HUES48 (cell line): ENCODE measurements around the gene FASTKD3.

Experiments
- H3K27ac ChIP-seq: one replicate; pipeline ENCODE4 v1.7.0; 2013; ENCODE audit warnings: low read depth, low read length, inconsistent platforms
- H3K27me3 ChIP-seq: 2 replicates; pipeline ENCODE4 v1.6.1; 2013; ENCODE audit warnings: mild to moderate bottlenecking, low read length; ENCODE audit not compliant: control insufficient read depth, insufficient read depth
- H3K36me3 ChIP-seq: 2 replicates; pipeline ENCODE4 v1.6.1; 2013; ENCODE audit warnings: low read length; ENCODE audit not compliant: control insufficient read depth, insufficient read depth
- H3K4me1 ChIP-seq: 2 replicates; pipeline ENCODE4 v1.6.1; 2013; ENCODE audit warnings: mild to moderate bottlenecking, low read length; ENCODE audit not compliant: control insufficient read depth, insufficient read depth
- H3K4me3 ChIP-seq: 2 replicates; pipeline ENCODE4 v1.5.1; 2013; ENCODE audit warnings: mild to moderate bottlenecking, low read depth, low read length
- H3K9ac ChIP-seq: 2 replicates; pipeline ENCODE4 v1.6.1; 2013; ENCODE audit warnings: mild to moderate bottlenecking, low read depth, low read length, moderate library complexity
- H3K9me3 ChIP-seq: 2 replicates; pipeline ENCODE4 v1.6.1; 2013; ENCODE audit warnings: low read length; ENCODE audit not compliant: control insufficient read depth, insufficient read depth

Gene FASTKD3

DNA sequence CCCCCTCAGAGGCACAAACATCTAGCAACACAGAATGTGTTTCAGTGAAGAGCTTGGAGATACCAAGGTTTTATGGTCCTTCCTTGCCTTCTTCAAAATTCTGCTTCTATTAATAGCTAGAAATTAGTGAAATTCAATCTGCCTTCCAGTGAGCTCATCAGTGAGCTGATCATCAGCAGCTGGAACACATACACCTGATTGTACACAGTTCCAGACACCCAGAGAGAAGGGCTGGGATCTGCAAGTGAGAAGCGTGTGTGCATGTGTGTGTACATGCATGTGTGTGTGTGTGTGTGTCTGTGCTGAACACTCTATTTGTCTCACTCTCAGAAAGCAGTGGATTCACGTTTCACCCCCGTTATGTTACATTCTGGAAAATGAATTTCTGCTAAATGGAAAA lies 46.4 kb downstream of the FASTKD3 start:
- no peaks in the 10 kb centered on the region for H3K9me3 ChIP-seq
- H3K27me3 ChIP-seq = no peaks in the 10 kb centered on the region

DNA sequence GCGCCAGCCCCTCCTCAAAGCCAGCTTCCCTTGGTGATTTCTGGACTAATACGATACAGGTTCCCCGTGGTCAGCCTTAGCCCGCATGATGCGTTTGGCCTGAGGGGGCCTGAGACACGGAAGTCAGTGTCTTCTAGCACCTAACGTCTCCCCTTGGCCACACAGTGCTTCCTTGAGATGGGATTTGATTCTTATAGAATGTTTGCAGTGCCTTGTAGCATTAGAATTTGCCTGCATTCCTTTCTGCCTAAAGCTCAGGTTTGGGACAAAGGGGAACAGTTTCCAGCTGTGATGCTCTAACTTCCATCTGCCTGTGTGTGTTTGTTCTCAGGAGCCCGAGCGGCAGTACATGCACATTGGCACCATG lies 52.3 kb downstream of the FASTKD3 start:
- peak overlapping the region; percentile 67 for H3K27ac ChIP-seq
- no peak overlapping the region for H3K9ac ChIP-seq
- peaks cover 20% of the 10 kb centered on the region for H3K4me1 ChIP-seq
- no peaks in the 10 kb centered on the region for H3K9me3 ChIP-seq
- H3K27me3 ChIP-seq = no peaks in the 10 kb centered on the region
- H3K4me3 ChIP-seq = no peak overlapping the region
- peaks cover 12% of the 10 kb centered on the region for H3K36me3 ChIP-seq

More for the DNA sequence above, 46.4 kb downstream of the FASTKD3 start:
- Histone ChIP-seq H3K27ac (no peak overlapping the region), H3K9ac (no peak overlapping the region), H3K4me1 (no peaks in the 10 kb centered on the region), H3K36me3 (peaks cover 39% of the 10 kb centered on the region), H3K4me3 (no peak overlapping the region)

DNA sequence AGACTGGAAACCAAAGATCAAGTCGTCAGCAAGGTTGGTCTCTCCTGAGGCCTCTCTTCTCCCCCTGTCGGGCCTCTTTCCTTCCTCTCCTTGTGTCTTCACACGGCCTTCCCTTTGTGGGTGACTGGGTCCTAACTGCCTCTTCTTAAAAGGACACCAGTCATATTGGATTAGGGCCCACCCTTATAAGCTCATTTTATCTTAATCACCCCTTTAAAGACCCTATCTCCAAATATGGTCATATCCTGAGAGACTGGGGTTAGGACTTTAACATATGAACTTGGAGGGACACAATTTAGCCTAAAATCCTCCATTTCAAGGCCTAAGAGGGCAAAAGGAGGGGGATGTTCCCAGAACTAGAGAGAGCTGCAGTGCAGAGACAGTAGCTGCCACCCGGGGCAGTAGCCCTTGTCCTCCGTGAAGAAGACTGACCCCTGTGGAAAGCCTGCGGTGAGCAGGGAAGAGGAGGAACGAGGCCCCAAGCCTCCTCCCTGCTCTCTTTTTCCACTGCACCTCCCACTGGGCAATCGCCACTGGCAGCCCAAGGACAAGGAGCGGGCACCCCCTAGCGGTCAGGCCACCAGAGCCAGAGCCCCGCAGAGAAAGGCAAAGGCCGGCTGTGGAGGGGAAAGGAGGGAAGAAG lies 52.8 kb downstream of the FASTKD3 start:
- Histone ChIP-seq H3K4me3 (no peak overlapping the region; the same call in 1 of the 2 replicates), H3K9ac (0 out of 2 replicates have a peak overlapping the region, but pooled peaks have one; percentile 6), H3K4me1 (peaks cover 20% of the 10 kb centered on the region), H3K9me3 (no peaks in the 10 kb centered on the region), H3K27me3 (no peaks in the 10 kb centered on the region), H3K27ac (peak overlapping the region; percentile 67), H3K36me3 (peaks cover 9% of the 10 kb centered on the region)

DNA sequence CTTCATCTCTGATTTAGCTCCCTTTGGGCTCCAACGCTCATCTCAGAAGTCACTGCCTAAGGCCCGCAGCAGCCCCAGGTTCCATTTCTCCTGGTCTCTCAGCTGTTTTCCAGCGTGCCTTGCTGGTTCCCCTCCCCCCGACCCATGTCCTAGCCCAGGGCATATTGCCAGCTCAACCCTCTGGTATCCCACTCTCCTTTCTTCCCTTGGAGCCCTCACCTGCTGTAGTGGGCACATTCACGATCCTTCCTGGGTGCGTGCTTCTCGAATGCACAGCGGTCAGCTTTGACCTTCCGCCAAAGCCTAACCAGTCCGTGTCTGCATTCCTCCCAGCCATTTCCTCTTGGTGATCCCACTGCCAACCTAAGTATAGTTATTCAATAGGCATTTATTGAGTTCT lies 54.0 kb downstream of the FASTKD3 start:
- Histone ChIP-seq H3K4me3 (no peak overlapping the region), H3K27me3 (no peaks in the 10 kb centered on the region), H3K4me1 (peaks cover 20% of the 10 kb centered on the region), H3K9ac (no peak overlapping the region), H3K36me3 (peaks cover 9% of the 10 kb centered on the region), H3K9me3 (no peaks in the 10 kb centered on the region), H3K27ac (no peak overlapping the region)

DNA sequence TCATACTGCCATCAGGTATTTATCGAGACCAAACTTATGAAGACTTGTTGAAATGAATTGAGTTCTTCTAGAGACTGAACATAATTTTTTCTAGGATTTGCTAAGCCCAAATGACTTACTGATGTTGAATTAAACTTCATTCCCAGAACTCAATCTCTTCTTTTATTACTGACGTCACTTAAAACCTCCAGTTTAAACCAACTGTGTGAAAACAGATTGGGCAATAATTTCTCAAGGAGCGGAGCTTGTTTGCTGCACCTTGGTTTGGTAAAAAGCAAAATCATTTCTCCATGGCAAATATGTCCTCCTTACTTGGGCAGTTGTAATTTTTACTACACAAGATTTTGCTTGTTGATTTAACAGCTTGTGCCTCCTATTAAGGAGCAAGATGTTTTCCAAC lies 55.3 kb downstream of the FASTKD3 start:
- no peak overlapping the region for H3K4me3 ChIP-seq
- no peaks in the 10 kb centered on the region for H3K27me3 ChIP-seq
- H3K27ac ChIP-seq = no peak overlapping the region
- no peak overlapping the region for H3K9ac ChIP-seq
- H3K36me3 ChIP-seq = peaks cover 6% of the 10 kb centered on the region; the same call in 1 of the 2 replicates
- peaks cover 20% of the 10 kb centered on the region for H3K4me1 ChIP-seq
- no peaks in the 10 kb centered on the region for H3K9me3 ChIP-seq

DNA sequence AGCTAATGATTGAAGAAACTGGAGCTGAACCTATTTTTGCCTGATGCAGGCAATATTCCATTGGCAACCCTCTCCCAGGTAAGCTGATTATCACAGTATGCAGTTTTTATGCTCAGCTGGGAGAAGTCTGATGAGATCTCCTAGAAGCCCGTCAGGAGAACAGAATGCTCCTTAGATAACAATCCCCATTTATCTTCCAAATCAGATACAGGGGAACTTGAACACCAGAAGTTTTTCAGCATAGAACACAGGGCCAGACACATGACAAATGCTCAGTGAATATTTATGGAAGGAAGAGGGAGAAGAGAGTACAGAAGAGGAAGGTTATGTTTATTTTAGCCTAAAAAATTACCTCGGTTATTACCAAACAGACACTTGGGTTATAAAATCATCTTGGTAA lies 55.8 kb downstream of the FASTKD3 start:
- H3K27me3 ChIP-seq = no peaks in the 10 kb centered on the region
- no peak overlapping the region for H3K27ac ChIP-seq
- H3K4me1 ChIP-seq = peaks cover 20% of the 10 kb centered on the region
- no peak overlapping the region for H3K9ac ChIP-seq
- no peak overlapping the region for H3K4me3 ChIP-seq
- H3K36me3 ChIP-seq = peaks cover 6% of the 10 kb centered on the region; the same call in 1 of the 2 replicates
- H3K9me3 ChIP-seq = no peaks in the 10 kb centered on the region

DNA sequence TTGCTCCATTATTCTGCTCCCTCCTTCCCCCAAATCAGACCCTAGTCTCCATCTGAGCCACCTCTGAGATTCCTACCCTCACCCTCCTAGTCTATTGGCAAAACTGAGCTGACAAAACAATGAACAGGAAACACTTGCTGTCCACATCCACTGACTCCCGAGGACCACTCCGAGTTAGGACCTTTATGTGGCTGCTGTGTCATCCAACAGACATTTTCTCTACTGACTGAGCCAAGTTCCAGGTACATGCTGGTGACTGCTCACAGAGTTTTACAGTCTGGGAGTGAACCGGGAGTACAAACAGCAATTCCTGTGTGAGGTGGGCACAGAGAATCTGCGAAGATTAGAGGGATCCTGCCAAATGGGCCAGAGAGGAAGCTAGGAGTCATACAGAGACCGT lies 57.1 kb downstream of the FASTKD3 start:
- H3K9ac ChIP-seq = no peak overlapping the region
- no peak overlapping the region for H3K27ac ChIP-seq
- no peaks in the 10 kb centered on the region for H3K27me3 ChIP-seq
- H3K4me3 ChIP-seq = no peak overlapping the region
- peaks cover 12% of the 10 kb centered on the region for H3K36me3 ChIP-seq
- no peaks in the 10 kb centered on the region for H3K9me3 ChIP-seq
- H3K4me1 ChIP-seq = peaks cover 16% of the 10 kb centered on the region
